Muscle of leg (tissue), 11 donors: ENCODE measurements around the gene WDR81. TPM values are rescaled to one million over a fixed set of nuclear protein-coding genes. Genes with fewer than 3 reads are reported as not detected.
"Not testable (repeated sequence)": the region's sequence is repeated elsewhere in the genome, so short reads cannot be mapped to it uniquely, and the experiment has no call there.

Source experiments
- DNase-seq: peaks from one replicate; pipeline ENCODE4 v3.0.0; 2013
- H3K27ac ChIP-seq: one replicate; pipeline ENCODE4 v1.5.1; 2013; ENCODE audit warnings: mild to moderate bottlenecking, low read length, control low read depth
- H3K27me3 ChIP-seq: one replicate; pipeline ENCODE4 v1.6.1; 2013; ENCODE audit warnings: low read length; ENCODE audit not compliant: control insufficient read depth, insufficient read depth
- H3K36me3 ChIP-seq: one replicate; pipeline ENCODE4 v1.6.1; 2013; ENCODE audit warnings: low read length; ENCODE audit not compliant: control insufficient read depth, insufficient read depth
- H3K4me1 ChIP-seq: one replicate; pipeline ENCODE4 v1.6.1; 2013; ENCODE audit warnings: low read length; ENCODE audit not compliant: control insufficient read depth, insufficient read depth
- H3K4me3 ChIP-seq: one replicate; pipeline ENCODE4 v1.5.1; 2013; ENCODE audit warnings: low read length, control low read depth
- H3K9me3 ChIP-seq: replicated peaks from 2 replicates; pipeline ENCODE4 v1.6.1; 2013; ENCODE audit warnings: low read depth, low read length; ENCODE audit not compliant: control insufficient read depth
- WGBS: methylation state at CpG from one replicate; pipeline ENCODE4 v1.1.5; 2013; ENCODE audit warnings: missing lambda C conversion rate; ENCODE audit not compliant: insufficient coverage; 5-methylcytosine and 5-hydroxymethylcytosine counted together
- polyA plus RNA-seq, 8 donors: library from polyadenylated mRNA; unstranded; fragments of 120-200 nt; gene quantifications; one replicate each; pipeline versions ENCODE4 v1.2.1 to v1.2.3, GENCODE V29; 2013; ENCODE audit warnings: inconsistent platforms in 1 of 8, low replicate concordance in 1 of 8; ENCODE audit not compliant: insufficient read length in 8 of 8, insufficient read depth in 1 of 8
- total RNA-seq: library from RNA; stranded (reverse); fragments of 120-200 nt; gene quantifications from one replicate; pipeline ENCODE4 v1.2.4, GENCODE V29; 2013

The WDR81 gene
- total and polyA plus RNA-seq, 9 donors, result 9.6 to 20.6 (median 12.7) TPM

DNA sequence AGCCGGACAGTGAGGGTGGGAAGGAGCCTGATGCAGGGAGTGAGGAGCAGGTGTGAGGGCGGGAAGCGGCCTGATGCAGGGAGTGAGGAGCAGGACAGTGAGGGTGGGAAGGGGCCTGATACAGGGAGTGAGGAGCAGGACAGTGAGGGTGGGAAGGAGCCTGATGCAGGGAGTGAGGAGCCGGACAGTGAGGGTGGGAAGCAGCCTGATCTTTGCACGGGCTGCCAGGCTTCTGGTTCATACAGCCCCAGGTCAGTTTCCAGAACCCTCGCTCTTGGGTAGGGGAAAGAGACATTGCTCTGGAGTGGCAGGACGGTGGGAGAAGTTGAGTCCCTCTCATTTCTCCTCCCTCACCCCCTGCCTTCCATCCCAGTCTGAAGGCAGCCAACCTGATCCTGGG lies 17.4 kb downstream of the WDR81 start:
- H3K27me3 ChIP-seq, H3K4me3 ChIP-seq, H3K27ac ChIP-seq, DNase-seq, H3K9me3 ChIP-seq, H3K4me1 ChIP-seq: not testable (repeated sequence)
- WGBS, result 100% methylated on average over 1 of the region's 7 CpGs
- H3K36me3 ChIP-seq, result peaks cover 12% of the 10 kb centered on the region

DNA sequence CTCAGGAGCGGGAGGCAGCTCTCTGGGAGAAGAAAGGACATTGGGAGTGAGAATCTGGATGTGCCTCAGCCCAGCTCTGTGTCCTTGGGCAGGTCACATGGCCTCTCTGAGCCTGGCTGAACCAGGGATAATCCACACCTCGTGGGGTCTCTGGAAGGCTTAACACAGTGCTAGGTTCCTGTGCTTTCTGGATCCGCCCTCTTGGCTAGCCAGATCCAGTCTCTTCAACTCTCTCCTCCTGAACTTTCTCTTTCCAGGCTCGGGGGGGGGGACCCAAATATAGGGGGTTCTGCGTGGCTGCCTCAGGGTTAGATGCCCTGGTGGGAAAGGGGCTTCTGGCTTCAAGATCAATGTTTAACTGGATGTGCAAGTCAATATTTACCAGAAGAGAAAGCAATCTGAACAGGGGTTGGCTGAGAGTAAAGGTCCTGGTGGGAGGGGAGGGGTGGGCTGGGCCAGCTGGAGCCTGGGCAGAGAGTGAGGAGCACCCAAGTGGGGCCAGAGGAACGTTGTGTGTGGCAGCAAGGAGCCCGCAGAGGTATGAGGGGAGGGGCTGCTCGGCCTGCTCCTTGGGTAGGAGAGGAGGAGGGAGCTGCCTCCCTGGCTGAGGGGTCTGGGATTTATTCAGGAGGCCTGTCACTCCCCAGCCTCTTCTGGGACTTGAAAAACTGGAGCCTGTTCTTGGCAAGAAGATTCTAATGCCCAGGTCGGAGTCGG lies 18.0 kb downstream of the WDR81 start, which contains the start of gene SERPINF2:
Gene SERPINF2, plus strand, starts transcription at position 501 of the 717 bp plus-strand sequence. CDS start 2,125 bp downstream, outside the sequence.
- peaks cover 7% of the 10 kb centered on the region for H3K4me1 ChIP-seq
- WGBS, result 57% methylated on average over 4 of the region's 10 CpGs
- DNase-seq, result no peak

DNA sequence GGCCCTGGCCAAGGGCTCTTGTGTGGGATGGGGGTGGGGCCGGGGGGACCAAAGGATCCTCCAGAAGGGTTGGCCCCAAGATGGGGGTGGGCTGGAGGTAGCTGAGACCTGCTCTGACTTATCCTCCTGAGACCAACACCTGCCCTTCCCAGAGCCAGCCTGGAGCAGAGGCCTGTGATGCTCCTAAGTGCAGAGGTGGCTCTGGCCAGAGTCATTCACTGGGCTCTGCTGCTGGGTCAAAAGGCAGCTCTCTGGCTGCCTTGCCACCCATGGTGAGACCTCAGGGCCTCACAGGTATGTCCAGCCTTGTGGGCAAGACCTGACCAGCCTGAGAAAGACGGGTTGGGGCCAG lies 18.6 kb downstream of the WDR81 start:
- H3K4me3 ChIP-seq, result no peak overlapping the region
- no peaks in the 10 kb centered on the region for H3K27me3 ChIP-seq
- H3K36me3 ChIP-seq, result peaks cover 4% of the 10 kb centered on the region
- WGBS, result 80% methylated on average over 1 of the region's 2 CpGs
- H3K9me3 ChIP-seq, result no peaks in the 10 kb centered on the region
- no peak for DNase-seq
- peaks cover 7% of the 10 kb centered on the region for H3K4me1 ChIP-seq
- no peak overlapping the region for H3K27ac ChIP-seq

More for the DNA sequence above, 18.0 kb downstream of the WDR81 start, which contains the start of gene SERPINF2:
- H3K36me3 ChIP-seq, result peaks cover 9% of the 10 kb centered on the region
- H3K9me3 ChIP-seq, result no peaks in the 10 kb centered on the region
- H3K27me3 ChIP-seq, result no peaks in the 10 kb centered on the region
- H3K4me3 ChIP-seq, result no peak within 1 kb of the TSS
- H3K27ac ChIP-seq, result no peak within 1 kb of the TSS

DNA sequence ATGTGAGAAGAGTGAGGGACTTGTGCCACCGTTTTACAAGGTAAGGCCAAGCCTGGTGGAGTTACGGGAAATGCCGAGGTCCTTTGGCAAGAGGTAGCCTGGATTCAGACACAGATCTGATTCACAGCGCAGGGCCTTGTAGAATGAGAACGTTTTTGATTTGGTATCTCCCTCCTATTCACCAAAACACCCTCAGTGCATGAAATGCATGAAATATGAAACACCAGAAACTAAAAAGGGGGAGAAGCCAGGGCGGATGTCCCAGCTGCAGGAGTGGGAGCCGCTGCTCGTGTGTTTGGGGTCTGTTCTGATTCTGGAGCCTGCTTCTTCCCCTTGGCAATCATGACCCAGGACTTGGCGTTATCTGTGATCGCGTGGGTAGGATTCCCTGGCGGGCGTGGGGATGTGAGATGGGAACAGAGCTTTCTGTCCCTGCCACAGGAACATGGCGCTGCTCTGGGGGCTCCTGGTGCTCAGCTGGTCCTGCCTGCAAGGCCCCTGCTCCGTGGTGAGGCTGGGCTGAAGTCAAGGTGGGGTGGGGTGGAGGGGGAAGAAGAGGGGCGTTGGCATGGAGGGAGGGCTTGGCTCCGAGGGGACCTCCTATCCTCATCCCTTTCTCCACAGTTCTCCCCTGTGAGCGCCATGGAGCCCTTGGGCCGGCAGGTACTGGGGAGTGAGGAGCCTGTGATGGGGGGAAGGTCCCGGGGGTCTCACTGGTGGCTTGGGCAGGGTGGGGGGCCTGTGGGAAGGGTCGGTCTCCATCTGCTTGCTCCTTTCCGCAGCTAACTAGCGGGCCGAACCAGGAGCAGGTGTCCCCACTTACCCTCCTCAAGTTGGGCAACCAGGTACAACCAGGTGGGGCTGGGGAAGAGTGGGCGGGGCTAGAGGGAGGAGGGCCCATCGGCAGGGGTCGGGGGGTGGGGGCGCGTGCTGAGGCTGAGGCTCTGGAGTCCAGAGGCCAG lies 20.3 kb downstream of the WDR81 start:
- no peak for DNase-seq
- Histone ChIP-seq H3K9me3 (no peaks in the 10 kb centered on the region), H3K27me3 (no peaks in the 10 kb centered on the region), H3K4me3 (no peak overlapping the region), H3K27ac (no peak overlapping the region), H3K36me3 (no peaks in the 10 kb centered on the region), H3K4me1 (peaks cover 7% of the 10 kb centered on the region)
- 62% methylated on average over 14 of the region's 29 CpGs for WGBS

DNA sequence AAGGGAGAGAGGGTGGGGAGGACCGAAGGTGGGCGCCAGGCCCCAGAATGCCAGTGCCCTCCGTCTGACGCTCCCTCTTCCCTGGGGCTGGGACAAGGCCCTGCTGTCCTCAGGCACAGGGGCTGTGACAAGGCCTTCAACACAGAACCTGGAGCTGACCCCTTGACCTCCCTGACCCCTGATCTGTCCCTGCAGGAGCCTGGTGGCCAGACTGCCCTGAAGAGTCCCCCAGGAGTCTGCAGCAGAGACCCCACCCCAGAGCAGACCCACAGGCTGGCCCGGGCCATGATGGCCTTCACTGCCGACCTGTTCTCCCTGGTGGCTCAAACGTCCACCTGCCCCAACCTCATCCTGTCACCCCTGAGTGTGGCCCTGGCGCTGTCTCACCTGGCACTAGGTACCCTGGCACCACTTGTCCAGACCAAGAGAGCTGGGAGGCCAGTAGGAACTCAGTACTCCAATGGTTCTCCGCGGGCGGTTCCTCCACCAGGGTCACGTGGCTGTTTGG lies 21.1 kb downstream of the WDR81 start:
- no peak for DNase-seq
- H3K4me1 ChIP-seq, result peaks cover 7% of the 10 kb centered on the region
- no peak overlapping the region for H3K4me3 ChIP-seq
- WGBS, result 84% methylated on average over 12 of the region's 12 CpGs
- H3K9me3 ChIP-seq, result no peaks in the 10 kb centered on the region
- no peaks in the 10 kb centered on the region for H3K27me3 ChIP-seq
- no peak overlapping the region for H3K27ac ChIP-seq
- no peaks in the 10 kb centered on the region for H3K36me3 ChIP-seq

DNA sequence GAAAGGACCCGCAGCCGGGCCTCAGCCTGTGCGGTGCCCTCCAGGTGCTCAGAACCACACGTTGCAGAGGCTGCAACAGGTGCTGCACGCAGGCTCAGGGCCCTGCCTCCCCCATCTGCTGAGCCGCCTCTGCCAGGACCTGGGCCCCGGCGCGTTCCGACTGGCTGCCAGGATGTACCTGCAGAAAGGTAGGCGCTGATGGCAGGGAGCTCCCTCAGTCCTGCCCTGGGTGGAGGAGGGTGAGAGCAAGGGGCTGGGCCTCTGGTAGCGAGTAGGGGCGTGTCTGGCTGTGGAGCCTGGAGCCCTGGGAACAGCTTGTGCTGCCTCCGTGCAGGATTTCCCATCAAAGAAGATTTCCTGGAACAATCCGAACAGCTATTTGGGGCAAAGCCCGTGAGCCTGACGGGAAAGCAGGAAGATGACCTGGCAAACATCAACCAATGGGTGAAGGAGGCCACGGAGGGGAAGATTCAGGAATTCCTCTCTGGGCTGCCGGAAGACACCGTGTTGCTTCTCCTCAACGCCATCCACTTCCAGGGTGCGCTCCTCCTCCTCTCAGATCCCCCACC lies 22.6 kb downstream of the WDR81 start:
- WGBS, result 57% methylated on average over 17 of the region's 22 CpGs
- peak; percentile 66 for DNase-seq
- H3K4me3 ChIP-seq, result no peak overlapping the region
- no peaks in the 10 kb centered on the region for H3K27me3 ChIP-seq
- peaks cover 7% of the 10 kb centered on the region for H3K4me1 ChIP-seq
- no peak overlapping the region for H3K27ac ChIP-seq
- H3K9me3 ChIP-seq, result no peaks in the 10 kb centered on the region
- H3K36me3 ChIP-seq, result no peaks in the 10 kb centered on the region

DNA sequence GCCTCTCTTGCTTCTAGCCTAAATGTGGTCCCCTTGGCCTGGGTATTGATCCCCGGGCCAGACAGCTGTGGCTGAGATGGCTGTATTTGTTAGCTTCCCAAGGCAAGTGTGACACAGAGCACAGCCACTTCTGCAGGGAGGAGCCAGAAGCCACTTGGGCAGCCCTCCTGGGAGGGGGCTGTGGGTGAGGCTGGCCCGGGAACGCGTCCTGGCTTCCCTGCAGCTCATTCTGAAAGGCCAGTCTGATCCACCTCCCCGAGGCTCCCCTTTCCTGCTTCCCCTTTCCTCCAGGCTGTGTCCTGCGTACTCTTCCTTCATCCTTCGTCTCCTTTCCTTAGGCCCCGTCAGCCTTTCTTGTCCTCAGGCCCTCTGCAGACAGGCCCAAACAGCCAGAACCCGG lies 26.1 kb downstream of the WDR81 start:
- H3K9me3 ChIP-seq, result no peaks in the 10 kb centered on the region
- peaks cover 12% of the 10 kb centered on the region for H3K4me1 ChIP-seq
- H3K27ac ChIP-seq, result no peak overlapping the region
- DNase-seq, result no peak
- H3K27me3 ChIP-seq, result no peaks in the 10 kb centered on the region
- 58% methylated on average over 9 of the region's 9 CpGs for WGBS
- no peak overlapping the region for H3K4me3 ChIP-seq
- no peaks in the 10 kb centered on the region for H3K36me3 ChIP-seq

DNA sequence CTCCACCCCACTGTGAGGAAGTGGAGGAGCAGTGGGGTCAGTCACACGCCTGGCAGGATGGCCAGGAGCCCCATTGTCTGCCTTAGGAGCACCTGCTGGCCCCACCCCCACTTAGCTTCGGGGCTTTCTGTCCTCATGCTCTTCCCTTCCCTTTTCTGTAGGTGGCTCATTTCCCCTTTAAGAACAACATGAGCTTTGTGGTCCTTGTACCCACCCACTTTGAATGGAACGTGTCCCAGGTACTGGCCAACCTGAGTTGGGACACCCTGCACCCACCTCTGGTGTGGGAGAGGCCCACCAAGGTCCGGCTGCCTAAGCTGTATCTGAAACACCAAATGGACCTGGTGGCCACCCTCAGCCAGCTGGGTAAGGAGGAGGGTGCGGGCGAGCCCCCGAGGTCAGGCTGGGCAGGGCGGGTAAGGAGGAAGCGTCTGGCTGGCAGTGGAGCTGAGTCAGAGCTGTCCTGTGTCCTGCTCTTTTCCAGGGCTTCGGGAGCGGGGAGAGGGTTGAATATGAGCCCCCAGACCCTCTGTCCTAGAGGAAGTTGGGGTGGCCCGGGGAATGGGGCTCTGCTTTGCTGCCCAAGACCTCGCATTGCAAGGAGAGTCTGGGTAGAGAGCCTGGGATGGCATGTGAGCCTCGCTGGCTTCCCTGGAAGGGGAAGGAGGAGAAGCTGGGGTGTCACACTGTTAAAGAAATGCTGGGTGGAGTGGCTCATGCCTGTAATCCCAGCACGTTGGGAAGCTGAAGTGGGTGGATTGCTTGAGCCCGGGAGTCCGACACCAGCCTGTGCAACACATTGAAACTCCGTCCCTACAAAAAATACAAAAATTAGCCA lies 28.1 kb downstream of the WDR81 start:
- no peaks in the 10 kb centered on the region for H3K9me3 ChIP-seq
- no peaks in the 10 kb centered on the region for H3K36me3 ChIP-seq
- H3K4me3 ChIP-seq, result no peak overlapping the region
- 53% methylated on average over 18 of the region's 18 CpGs for WGBS
- DNase-seq, result no peak
- no peak overlapping the region for H3K27ac ChIP-seq
- H3K27me3 ChIP-seq, result no peaks in the 10 kb centered on the region
- peaks cover 15% of the 10 kb centered on the region for H3K4me1 ChIP-seq

DNA sequence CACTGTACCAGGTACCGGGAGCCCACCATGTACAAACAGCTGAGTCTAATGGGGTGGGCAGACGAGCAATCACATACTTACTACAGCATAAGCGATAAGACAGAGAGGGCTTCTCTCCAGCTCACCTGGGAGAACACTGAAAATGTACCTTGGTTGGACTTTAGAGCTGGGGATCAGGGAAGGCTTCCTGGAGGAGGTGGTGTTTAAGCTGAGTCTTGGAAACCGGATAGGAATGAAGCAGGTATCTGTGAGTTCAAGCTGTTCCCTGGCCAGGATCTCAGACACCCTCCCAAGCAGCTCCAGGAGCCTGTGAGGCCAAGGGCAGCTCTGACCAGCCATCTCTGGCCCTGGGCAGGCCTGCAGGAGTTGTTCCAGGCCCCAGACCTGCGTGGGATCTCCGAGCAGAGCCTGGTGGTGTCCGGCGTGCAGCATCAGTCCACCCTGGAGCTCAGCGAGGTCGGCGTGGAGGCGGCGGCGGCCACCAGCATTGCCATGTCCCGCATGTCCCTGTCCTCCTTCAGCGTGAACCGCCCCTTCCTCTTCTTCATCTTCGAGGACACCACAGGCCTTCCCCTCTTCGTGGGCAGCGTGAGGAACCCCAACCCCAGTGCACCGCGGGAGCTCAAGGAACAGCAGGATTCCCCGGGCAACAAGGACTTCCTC lies 29.4 kb downstream of the WDR81 start:
- Histone ChIP-seq H3K27me3 (no peaks in the 10 kb centered on the region), H3K9me3 (no peaks in the 10 kb centered on the region), H3K4me3 (no peak overlapping the region), H3K27ac (no peak overlapping the region), H3K36me3 (no peaks in the 10 kb centered on the region), H3K4me1 (peaks cover 15% of the 10 kb centered on the region)
- WGBS, result 86% methylated on average over 13 of the region's 23 CpGs
- no peak for DNase-seq
